ENCODE results near the gene VIL1.

Gene VIL1

GRCh38 chr2:218384975-218385374, 33.9 kb upstream of the VIL1 start:
- no peak for TF ChIP-seq CTCF (IDR thresholded peaks at IDR 0.05)
- Histone ChIP-seq H3K4me1 (peaks cover 0 to 10% (median 9%) of the 10 kb centered on the region in 4 donors), H3K9me3 (no peaks in the 10 kb centered on the region), H3K27ac (no peak overlapping the region), H3K27me3 (peaks cover 0 to 5% of the 10 kb centered on the region in 2 donors), H3K36me3 (no peaks in the 10 kb centered on the region), H3K4me3 (no peak overlapping the region)
- intact Hi-C loops (cut with DNase I; ENCODE audit: low total_unique reads) = no loop called here
- no peak for DNase-seq

GRCh38 chr2:218386505-218387368, 32.2 kb upstream of the VIL1 start:
- DNase-seq = no peak
- H3K36me3 ChIP-seq = no peaks in the 10 kb centered on the region
- no peak overlapping the region for H3K4me3 ChIP-seq
- TF ChIP-seq CTCF (IDR thresholded peaks at IDR 0.05) = no peak
- peaks cover 0 to 10% (median 9%) of the 10 kb centered on the region in 4 donors for H3K4me1 ChIP-seq
- H3K9me3 ChIP-seq = no peaks in the 10 kb centered on the region
- intact Hi-C loops (cut with DNase I; ENCODE audit: low total_unique reads) = no loop called here
- H3K27ac ChIP-seq = no peak overlapping the region
- peaks cover 0 to 5% of the 10 kb centered on the region in 2 donors for H3K27me3 ChIP-seq

GRCh38 chr2:218387369-218388194, 31.3 kb upstream of the VIL1 start:
- peaks cover 0 to 10% (median 9%) of the 10 kb centered on the region in 4 donors for H3K4me1 ChIP-seq
- DNase-seq = no peak
- no peak for TF ChIP-seq CTCF (IDR thresholded peaks at IDR 0.05)
- peak overlapping the region; percentile 34 to 44 for H3K4me3 ChIP-seq
- intact Hi-C loops (cut with DNase I; ENCODE audit: low total_unique reads) = no loop called here
- H3K27ac ChIP-seq = no peak overlapping the region
- no peaks in the 10 kb centered on the region for H3K36me3 ChIP-seq
- H3K27me3 ChIP-seq = peaks cover 0 to 5% of the 10 kb centered on the region in 2 donors
- no peaks in the 10 kb centered on the region for H3K9me3 ChIP-seq

GRCh38 chr2:218389333-218390150, 29.4 kb upstream of the VIL1 start:
- Histone ChIP-seq H3K4me1 (peaks cover 0 to 10% (median 9%) of the 10 kb centered on the region in 4 donors), H3K9me3 (no peaks in the 10 kb centered on the region)
- intact Hi-C loops (cut with DNase I; ENCODE audit: low total_unique reads) = no loop called here

More at GRCh38 chr2:218389333-218390150, 29.4 kb upstream of the VIL1 start:
- no peak for TF ChIP-seq CTCF (IDR thresholded peaks at IDR 0.05)
- DNase-seq = no peak
- Histone ChIP-seq H3K27me3 (peaks cover 0 to 5% of the 10 kb centered on the region in 2 donors), H3K36me3 (no peaks in the 10 kb centered on the region), H3K4me3 (no peak overlapping the region), H3K27ac (no peak overlapping the region)
